Immature natural killer cell (primary cell): ENCODE data around the gene MSI1. TPM values are rescaled to one million over a fixed set of nuclear protein-coding genes. Genes with fewer than 3 reads are reported as not detected.

Experiments
- DNase-seq, 3 donors: peaks; one replicate each; pipeline ENCODE4 v3.0.0; 2022; ENCODE audit warnings: mixed read lengths in 1 of 3
- H3K27ac Mint-ChIP-seq, 6 donors: one replicate each; pipeline ENCODE4 v1.8.0; 2020; ENCODE audit warnings: mixed read lengths in 6 of 6, mild to moderate bottlenecking in 5 of 6, inconsistent platforms in 4 of 6, moderate library complexity in 3 of 6
- H3K27me3 Mint-ChIP-seq, 3 donors: one replicate each; pipeline ENCODE4 v1.8.0; 2020 to 2021; ENCODE audit warnings: low read depth in 3 of 3, mild to moderate bottlenecking in 3 of 3, mixed read lengths in 3 of 3, moderate library complexity in 3 of 3, inconsistent platforms in 1 of 3
- H3K36me3 Mint-ChIP-seq, 3 donors: one replicate each; pipeline ENCODE4 v1.8.0; 2020; ENCODE audit warnings: mixed read lengths in 3 of 3, inconsistent platforms in 2 of 3, mild to moderate bottlenecking in 2 of 3
- H3K4me1 Mint-ChIP-seq, 2 donors: one replicate each; pipeline ENCODE4 v1.8.0; 2020; ENCODE audit warnings: inconsistent platforms in 2 of 2, mild to moderate bottlenecking in 2 of 2, mixed read lengths in 2 of 2, moderate library complexity in 1 of 2
- H3K4me3 Mint-ChIP-seq, 5 donors: one replicate each; pipeline ENCODE4 v1.8.0; 2020; ENCODE audit warnings: mild to moderate bottlenecking in 5 of 5, mixed read lengths in 5 of 5, inconsistent platforms in 3 of 5, moderate library complexity in 3 of 5
- H3K9me3 Mint-ChIP-seq, 6 donors: one replicate each; pipeline ENCODE4 v1.8.0; 2020; ENCODE audit warnings: mild to moderate bottlenecking in 6 of 6, mixed read lengths in 6 of 6, inconsistent platforms in 4 of 6, moderate library complexity in 3 of 6
- polyA plus RNA-seq, 3 donors: library from polyadenylated mRNA; unstranded; fragments of 300-500 nt; fragmentation: Illumina TruSeq; gene quantifications; one replicate each; pipeline ENCODE4 v1.2.3, GENCODE V29; 2021

The MSI1 gene
- polyA plus RNA-seq, 3 donors from 2014 or later: not detected

DNA sequence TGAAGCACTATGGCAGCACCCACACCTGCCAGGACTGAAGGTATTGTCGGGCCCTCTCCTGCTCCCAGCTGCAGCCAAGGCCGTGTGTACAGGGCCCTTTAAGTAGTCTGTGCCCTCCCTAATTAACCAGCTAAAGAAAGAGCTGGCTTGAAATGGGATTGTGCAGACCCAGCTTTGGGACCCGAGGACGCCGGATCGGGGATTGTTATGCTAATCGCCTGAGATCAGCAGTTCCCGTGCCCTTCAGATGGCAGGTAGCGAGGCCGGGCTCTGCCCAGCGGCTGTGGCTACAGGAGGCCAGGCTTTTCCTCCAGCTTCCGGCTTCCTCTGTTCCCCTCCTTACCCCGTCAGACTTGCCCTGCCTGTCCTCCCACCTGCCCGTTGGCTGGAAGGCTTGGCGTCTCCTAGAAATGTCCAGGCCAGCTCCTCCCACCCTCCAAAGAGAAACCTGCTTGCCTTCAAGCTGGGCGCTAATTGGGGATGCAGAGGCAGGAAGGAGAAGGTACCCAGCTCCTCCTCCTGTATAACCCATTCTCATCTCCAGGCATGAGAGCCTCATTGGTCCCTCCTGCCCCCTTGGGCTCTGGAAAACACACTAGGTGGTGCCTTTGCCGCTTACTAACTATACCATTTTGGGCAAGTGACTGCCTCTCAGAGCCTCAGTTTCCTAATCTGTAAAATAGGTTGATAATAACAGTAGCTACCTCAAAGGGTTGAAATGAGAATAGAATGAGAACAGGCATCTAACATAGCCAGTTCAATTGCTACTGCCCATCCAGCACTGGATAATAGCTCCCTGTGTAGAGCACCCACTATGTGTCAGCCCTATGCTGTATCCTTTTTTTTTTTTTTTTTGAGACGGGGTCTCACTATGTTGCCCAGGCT, 25.8 kb upstream of the MSI1 start:
- Mint-ChIP-seq H3K9me3 (no peaks in the 10 kb centered on the region), H3K4me3 (no peak overlapping the region), H3K27ac (no peak overlapping the region), H3K36me3 (no peaks in the 10 kb centered on the region), H3K27me3 (peaks cover 4 to 18% (median 6%) of the 10 kb centered on the region in 3 donors), H3K4me1 (peaks cover 0 to 1% of the 10 kb centered on the region in 2 donors)
- DNase-seq: no peak

DNA sequence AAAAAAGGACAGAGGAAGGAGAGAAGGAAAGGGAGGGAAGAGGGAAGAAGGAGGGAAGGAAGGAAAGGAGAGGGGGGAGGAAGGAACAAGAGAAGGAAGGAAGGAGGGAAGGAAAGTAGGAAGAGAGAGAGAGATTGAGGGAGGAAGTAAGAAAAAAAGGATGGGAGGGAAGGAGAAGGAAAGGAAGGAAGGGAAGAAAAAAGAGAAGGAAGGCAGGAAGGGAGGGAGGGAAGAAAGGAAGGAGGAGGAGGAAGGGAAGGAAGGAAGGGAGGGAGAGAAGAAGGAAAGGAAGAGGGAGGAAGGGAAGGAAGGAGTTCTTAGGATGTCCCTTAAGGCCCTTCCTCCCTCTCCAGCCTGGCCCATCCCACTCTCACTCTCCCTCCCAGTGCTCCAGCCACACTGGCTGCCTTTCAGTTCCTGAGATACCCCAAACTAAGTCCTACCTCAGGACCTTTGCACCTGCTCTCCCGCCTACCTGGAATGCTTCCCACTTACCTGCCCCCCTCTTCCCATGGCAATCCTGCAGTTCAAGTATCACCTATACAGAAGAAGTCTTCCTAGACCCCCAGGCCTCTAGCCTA, 21.7 kb upstream of the MSI1 start:
- Mint-ChIP-seq H3K27ac (no peak overlapping the region), H3K36me3 (no peaks in the 10 kb centered on the region), H3K9me3 (no peaks in the 10 kb centered on the region), H3K4me3 (no peak overlapping the region), H3K4me1 (peaks cover 0 to 1% of the 10 kb centered on the region in 2 donors), H3K27me3 (peaks cover 7 to 22% (median 12%) of the 10 kb centered on the region in 3 donors)
- no peak for DNase-seq

DNA sequence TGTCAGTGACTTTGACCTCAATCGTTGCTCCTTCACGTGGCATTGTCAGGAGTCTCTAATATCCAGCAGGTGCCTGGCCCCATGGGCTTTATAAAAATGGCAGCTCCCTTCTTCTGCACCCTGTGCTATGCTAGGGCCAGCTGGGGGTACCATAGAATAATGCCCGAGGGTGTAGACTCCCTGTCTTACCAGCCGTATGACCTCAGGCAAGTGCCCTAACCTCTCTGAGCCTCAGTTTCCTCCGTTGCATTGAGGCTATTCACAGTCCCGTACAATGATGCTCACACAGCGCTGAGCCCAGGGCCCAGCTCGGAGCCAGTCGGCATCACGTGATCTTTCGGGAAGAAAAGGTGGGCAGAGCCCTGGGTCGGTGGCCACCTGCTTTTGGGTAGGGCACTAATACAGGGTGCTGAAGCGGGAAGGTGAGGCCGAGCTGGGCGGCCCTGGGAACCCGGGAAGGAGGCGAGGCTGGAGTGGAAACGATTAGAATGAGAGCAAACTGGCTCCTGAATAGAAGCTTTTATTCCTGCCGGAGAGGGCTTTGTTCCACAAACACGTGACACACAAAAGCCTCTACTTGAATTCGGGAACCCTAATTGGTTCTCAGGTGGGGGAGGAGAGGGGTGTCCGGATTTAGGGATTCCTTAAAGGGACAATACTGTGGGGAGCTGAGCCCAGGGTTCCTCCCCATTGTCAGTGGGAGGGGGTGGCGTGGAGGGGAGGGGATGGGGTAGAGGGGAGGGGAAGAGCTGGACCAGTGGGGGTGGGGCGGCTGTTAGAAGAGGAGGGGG, 19.9 kb upstream of the MSI1 start:
- no peak for DNase-seq
- Mint-ChIP-seq H3K27me3 (peaks cover 7 to 17% (median 16%) of the 10 kb centered on the region in 3 donors), H3K4me3 (no peak overlapping the region), H3K27ac (no peak overlapping the region), H3K36me3 (no peaks in the 10 kb centered on the region), H3K9me3 (no peaks in the 10 kb centered on the region), H3K4me1 (no peaks in the 10 kb centered on the region)

DNA sequence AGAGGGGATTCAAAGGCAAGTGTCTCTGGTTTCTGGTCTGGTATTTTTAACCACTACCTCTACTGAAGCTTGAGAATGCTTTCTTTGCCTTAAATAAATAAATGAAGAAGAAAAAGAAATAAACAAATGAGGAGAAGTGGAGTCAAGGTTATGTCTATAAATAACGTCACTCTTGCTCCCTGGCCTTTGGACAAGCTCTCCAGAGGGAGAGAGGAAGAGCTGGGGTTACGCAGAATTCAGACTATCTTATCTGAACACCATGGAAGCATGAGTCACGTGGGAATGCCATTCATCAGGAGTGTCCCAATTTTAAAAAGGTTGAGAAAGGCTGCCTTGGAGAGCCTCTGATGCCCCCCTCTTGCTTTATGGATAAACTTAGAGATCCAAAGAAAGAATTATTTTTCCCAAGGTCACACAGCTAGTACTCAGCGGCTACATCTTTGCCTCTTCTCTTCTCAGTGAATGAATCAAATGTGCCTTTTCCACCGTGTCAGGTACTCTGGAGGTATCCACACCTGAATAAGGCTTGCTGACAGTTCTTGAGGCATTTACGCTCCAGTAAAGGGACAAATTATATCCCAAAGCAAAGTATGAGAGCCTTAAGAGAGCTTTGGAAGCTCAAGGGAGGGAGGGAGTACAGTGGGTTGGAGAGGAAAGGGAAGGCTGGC, 12.9 kb upstream of the MSI1 start:
- DNase-seq: no peak
- Mint-ChIP-seq H3K4me1 (no peaks in the 10 kb centered on the region), H3K4me3 (no peak overlapping the region), H3K36me3 (no peaks in the 10 kb centered on the region), H3K27ac (no peak overlapping the region), H3K9me3 (no peaks in the 10 kb centered on the region), H3K27me3 (peaks cover 4 to 16% (median 10%) of the 10 kb centered on the region in 3 donors)

DNA sequence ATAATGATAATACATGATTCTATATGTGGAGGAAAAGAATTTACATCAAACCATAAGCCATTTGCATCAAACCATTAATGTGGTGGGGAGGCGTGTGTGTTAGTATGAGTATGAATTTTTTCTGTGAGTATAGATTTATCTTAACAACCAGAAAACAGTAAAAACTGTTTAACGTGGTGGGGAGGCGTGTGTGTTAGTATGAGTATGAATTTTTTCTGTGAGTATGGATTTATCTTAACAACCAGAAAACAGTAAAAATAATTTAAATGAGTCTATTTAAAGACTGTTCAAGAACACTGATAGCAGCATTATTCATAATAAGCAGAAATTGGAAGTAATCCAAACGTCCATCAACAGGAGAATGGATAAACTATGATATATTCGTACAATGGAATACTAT, 9.1 kb upstream of the MSI1 start:
- Mint-ChIP-seq H3K36me3 (no peaks in the 10 kb centered on the region), H3K9me3 (no peaks in the 10 kb centered on the region), H3K4me3 (no peak overlapping the region), H3K27ac (no peak overlapping the region), H3K27me3 (peaks cover 7 to 37% (median 13%) of the 10 kb centered on the region in 3 donors), H3K4me1 (no peaks in the 10 kb centered on the region)
- DNase-seq: no peak

DNA sequence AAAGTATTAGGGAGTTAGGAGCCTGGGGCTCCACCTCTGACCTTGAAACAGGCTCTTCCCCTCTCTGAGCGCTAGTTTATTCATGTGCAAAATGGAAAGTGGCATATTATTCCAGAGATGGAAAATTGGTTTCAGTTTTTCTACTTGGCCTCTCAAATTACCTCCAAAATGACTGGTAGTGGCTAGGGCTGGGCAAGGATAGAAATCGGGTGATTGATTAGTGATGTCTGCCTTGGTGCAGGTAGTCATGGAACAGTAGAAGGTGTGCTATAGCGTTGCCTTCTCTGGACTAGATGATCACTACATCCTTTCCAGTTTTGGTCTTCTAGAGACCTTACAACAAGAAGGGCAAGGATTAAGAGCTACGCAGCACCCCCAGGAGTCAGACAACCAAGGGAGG, 8.6 kb upstream of the MSI1 start:
- H3K4me3 Mint-ChIP-seq: no peak overlapping the region
- no peaks in the 10 kb centered on the region for H3K36me3 Mint-ChIP-seq
- no peaks in the 10 kb centered on the region for H3K4me1 Mint-ChIP-seq
- no peaks in the 10 kb centered on the region for H3K9me3 Mint-ChIP-seq
- no peak overlapping the region for H3K27ac Mint-ChIP-seq
- peaks cover 7 to 41% (median 14%) of the 10 kb centered on the region in 3 donors for H3K27me3 Mint-ChIP-seq
- no peak for DNase-seq

DNA sequence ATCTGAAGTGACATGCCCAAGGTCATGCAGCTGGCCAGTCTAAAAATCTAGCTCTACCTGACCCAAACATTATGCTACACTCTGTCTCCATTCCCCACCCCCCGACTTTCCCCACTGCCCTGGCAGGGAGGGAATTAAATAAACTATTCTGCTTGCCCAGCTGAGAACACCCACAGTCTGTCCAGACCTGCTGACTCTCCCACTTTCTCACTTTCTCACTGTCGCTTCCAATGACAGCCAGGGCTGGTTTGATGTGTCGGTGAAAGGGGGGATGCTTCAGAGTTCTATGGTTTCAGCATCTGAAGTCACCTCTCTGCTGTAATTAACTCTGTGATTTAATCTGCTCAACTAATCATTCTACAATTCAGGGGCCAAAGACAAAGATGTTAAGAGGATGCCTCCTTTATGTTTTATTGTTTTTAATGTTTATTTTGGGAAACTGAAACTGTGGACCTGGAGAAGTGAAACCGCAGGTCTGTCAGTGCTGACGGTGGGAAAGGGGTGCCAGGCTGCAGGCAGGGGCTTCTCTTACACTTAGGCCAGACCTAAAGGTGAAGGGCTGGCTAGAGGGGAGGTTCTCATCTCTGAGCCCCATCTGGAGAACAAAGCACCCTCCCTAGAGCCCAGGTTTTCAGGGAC, 8.1 kb upstream of the MSI1 start:
- no peaks in the 10 kb centered on the region for H3K36me3 Mint-ChIP-seq
- no peaks in the 10 kb centered on the region for H3K9me3 Mint-ChIP-seq
- no peak overlapping the region for H3K4me3 Mint-ChIP-seq
- no peak for DNase-seq
- no peaks in the 10 kb centered on the region for H3K4me1 Mint-ChIP-seq
- no peak overlapping the region for H3K27ac Mint-ChIP-seq
- H3K27me3 Mint-ChIP-seq: peaks cover 7 to 38% (median 14%) of the 10 kb centered on the region in 3 donors

DNA sequence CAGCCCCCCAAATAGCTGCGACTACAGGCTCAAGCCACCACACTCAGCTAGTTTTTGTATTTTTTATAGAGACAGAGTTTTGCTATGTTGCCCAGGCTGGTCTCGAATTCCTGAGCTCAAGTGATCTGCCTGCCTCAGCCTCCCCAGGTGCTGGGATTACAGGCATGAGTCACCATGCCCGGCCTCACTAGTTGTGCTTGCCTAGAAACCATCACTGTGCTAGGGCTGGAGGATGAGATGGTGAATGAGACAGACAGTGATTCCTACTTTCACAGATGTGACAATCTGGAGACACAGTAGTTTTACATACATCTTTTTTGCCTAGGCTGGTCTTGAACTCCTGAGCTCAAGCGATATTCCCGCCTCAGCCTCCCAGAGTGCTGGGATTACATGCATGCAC, 7.5 kb upstream of the MSI1 start:
- no peak for DNase-seq
- no peaks in the 10 kb centered on the region for H3K9me3 Mint-ChIP-seq
- no peak overlapping the region for H3K27ac Mint-ChIP-seq
- H3K27me3 Mint-ChIP-seq: peaks cover 7 to 36% (median 14%) of the 10 kb centered on the region in 3 donors
- no peak overlapping the region for H3K4me3 Mint-ChIP-seq
- no peaks in the 10 kb centered on the region for H3K4me1 Mint-ChIP-seq
- H3K36me3 Mint-ChIP-seq: no peaks in the 10 kb centered on the region

DNA sequence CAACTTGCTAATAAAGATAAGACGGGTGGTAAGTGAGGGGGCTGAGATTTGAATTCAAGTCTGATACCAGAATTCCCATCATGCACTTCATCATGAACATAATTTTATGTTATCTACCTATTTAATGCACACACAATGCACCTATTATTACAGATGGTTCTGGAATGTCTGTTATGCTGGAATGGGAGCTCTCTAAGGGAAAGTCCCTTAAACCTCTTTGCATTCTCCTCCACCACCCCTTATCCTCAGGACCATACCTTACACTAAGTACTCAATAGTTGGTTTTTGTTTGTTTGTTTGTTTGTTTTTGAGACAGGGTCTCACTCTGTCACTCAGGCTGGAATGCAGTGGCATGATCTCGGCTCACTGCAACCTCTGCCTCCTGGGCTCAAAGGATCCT, 7.0 kb upstream of the MSI1 start:
- Mint-ChIP-seq H3K4me1 (no peaks in the 10 kb centered on the region), H3K27ac (no peak overlapping the region), H3K4me3 (no peak overlapping the region), H3K9me3 (no peaks in the 10 kb centered on the region), H3K27me3 (peaks cover 11 to 39% (median 18%) of the 10 kb centered on the region in 3 donors), H3K36me3 (no peaks in the 10 kb centered on the region)
- DNase-seq: no peak

DNA sequence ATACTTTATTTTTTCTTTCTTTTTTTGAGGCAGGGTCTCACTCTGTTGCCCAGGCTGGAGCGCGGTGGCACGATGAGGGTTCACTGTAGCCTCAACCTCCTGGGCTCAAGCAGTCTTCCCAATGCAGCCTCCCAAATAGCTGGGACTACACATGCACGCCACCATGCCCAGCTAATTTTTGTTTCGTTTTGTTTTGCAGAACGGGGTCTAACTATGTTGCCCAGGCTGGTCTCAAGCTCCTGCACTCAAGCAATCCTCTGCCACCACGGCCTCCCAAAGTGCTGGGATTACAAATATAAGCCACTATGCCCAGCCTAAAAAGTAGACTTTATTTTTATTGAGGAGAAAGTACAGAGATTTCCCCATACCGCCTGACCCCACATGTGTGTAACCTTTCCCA, 4.7 kb upstream of the MSI1 start:
- Mint-ChIP-seq H3K9me3 (no peaks in the 10 kb centered on the region), H3K27ac (no peak overlapping the region), H3K4me1 (peaks cover 0 to 6% of the 10 kb centered on the region in 2 donors), H3K36me3 (no peaks in the 10 kb centered on the region), H3K4me3 (no peak overlapping the region), H3K27me3 (peaks cover 21 to 48% (median 23%) of the 10 kb centered on the region in 3 donors)
- no peak for DNase-seq

DNA sequence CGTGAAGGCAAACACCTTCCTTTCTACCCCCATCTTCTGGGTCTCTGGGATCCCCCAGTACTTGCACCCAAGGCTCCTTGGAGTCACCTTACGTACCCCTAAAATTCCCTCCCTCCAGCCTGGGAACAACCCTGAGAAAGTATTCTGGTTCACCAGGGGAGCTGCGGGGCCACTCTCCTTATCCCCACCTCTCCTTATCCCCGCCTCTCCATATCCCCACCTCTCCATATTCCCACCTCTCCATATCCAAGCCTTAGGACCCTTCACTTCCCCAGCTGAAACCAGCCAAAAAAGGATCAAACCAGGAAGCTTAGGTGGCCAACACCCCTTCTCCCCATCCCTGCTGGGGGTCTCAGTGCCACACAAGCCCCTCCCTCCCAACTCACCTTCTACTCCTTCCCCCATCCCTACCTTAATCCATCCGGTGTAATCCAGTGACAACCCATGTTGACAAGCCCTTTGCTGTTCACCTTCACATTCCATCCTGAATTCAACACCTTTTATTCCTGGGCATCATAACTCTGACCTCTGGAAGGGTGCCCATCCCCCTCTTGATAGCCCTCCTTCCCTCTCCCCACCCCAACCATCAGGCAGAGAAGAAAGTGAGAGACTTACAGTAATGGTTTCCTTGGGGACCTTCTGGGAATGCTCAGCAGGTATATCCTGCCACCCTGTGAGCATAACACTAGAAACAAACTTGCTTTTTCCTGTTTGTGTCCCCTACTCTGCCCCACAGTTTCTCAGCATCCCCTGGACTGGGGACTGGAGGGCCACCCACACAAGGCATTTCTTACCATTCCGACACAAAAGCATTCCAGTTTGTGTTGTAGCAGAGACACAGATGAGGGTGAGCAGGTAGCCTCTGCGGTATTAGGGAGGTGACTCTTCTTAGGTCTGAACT, 1.6 kb upstream of the MSI1 start:
- DNase-seq: no peak
- H3K4me3 Mint-ChIP-seq: peak overlapping the region; percentile 7 to 72 (median 56)
- H3K27me3 Mint-ChIP-seq: peaks cover 20 to 57% (median 29%) of the 10 kb centered on the region in 3 donors
- H3K4me1 Mint-ChIP-seq: peaks cover 0 to 10% of the 10 kb centered on the region in 2 donors
- no peaks in the 10 kb centered on the region for H3K36me3 Mint-ChIP-seq
- H3K9me3 Mint-ChIP-seq: no peaks in the 10 kb centered on the region
- H3K27ac Mint-ChIP-seq: no peak overlapping the region

DNA sequence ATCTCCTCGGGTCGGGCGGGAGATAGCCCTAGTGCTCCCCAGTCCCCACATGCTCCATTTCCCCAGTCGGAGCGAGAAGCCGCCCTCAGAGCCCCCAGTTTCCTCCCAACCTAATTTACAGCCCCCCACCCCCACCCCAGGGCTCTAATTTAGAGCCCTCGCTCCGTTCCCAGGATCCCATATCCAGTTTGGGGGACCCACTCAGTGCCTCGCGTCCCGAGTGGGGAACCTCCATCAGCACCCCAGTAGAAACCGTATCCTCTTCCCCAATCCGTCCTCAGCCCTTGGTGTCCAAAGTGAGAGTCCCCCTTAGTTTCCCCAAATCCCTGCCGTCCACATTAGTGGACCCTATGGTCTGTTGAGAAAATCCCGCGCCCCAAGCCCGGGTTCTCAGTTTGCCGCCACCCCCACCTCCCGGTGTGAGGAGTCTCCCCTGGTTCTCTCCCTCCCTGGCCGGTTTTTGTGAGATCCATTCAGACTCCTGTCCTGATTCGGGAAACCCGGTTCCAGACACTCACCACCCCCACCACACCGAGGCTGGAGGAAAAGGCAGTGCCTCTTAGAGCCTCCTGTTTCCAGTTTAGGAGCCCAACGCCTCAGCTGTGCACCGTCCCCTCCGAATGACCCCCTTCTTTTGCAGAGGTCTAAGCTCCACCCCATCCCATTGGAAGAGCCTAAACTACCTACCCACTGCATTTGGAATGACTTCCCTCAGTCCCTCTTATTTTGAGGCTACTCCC, 809 bp upstream of the MSI1 start:
- H3K27ac Mint-ChIP-seq: no peak overlapping the region
- DNase-seq: no peak
- no peaks in the 10 kb centered on the region for H3K9me3 Mint-ChIP-seq
- H3K27me3 Mint-ChIP-seq: peaks cover 21 to 52% (median 30%) of the 10 kb centered on the region in 3 donors
- H3K4me1 Mint-ChIP-seq: peaks cover 0 to 10% of the 10 kb centered on the region in 2 donors
- no peaks in the 10 kb centered on the region for H3K36me3 Mint-ChIP-seq
- peak overlapping the region; percentile 27 to 72 (median 71) for H3K4me3 Mint-ChIP-seq
